Mesodermal cell (in vitro differentiated cells): ENCODE measurements around the gene ZNF554. TPM values are rescaled to one million over a fixed set of nuclear protein-coding genes. Genes with fewer than 3 reads are reported as not detected.
A peak's percentile ranks its signal among the peaks of the same experiment; 100 is the strongest.

Source experiments
- H3K27ac ChIP-seq: 2 replicates; pipeline ENCODE4 v1.7.0; 2013; ENCODE audit warnings: mild to moderate bottlenecking, low read depth, low read length, moderate library complexity; ENCODE audit not compliant: severe bottlenecking
- H3K36me3 ChIP-seq: 2 replicates; pipeline ENCODE4 v1.7.1; 2013; ENCODE audit warnings: mild to moderate bottlenecking, low read length, moderate library complexity; ENCODE audit not compliant: control insufficient read depth, insufficient read depth
- H3K4me1 ChIP-seq: one replicate; pipeline ENCODE4 v1.7.1; 2013; ENCODE audit warnings: mild to moderate bottlenecking, low read length; ENCODE audit not compliant: insufficient read depth, control insufficient read depth, poor library complexity, severe bottlenecking
- H3K4me3 ChIP-seq: 2 replicates; pipeline ENCODE4 v1.7.0; 2013; ENCODE audit warnings: low read length, control low read depth, mild to moderate bottlenecking; ENCODE audit not compliant: insufficient read depth, poor library complexity, severe bottlenecking; ENCODE audit errors: extremely low read depth
- H3K9me3 ChIP-seq: 2 replicates; pipeline ENCODE4 v1.7.1; 2013; ENCODE audit warnings: mild to moderate bottlenecking, low read length, moderate library complexity; ENCODE audit not compliant: control insufficient read depth
- WGBS, 2 experiments: methylation state at CpG; one replicate each; pipeline ENCODE4 v1.1.5; 2013; ENCODE audit warnings: missing lambda C conversion rate in 2 of 2; ENCODE audit not compliant: insufficient coverage in 2 of 2; 5-methylcytosine and 5-hydroxymethylcytosine counted together
- polyA plus RNA-seq, 2 experiments: library from polyadenylated mRNA; stranded (reverse); fragments of 50-300 nt; gene quantifications; one replicate each; pipeline ENCODE4 v1.2.3, GENCODE V29; 2013

ZNF554 gene
- polyA plus RNA-seq (2013, experiment 1 of 2): 5.1 TPM
- 5.1 TPM for polyA plus RNA-seq (2013, experiment 2 of 2)

DNA sequence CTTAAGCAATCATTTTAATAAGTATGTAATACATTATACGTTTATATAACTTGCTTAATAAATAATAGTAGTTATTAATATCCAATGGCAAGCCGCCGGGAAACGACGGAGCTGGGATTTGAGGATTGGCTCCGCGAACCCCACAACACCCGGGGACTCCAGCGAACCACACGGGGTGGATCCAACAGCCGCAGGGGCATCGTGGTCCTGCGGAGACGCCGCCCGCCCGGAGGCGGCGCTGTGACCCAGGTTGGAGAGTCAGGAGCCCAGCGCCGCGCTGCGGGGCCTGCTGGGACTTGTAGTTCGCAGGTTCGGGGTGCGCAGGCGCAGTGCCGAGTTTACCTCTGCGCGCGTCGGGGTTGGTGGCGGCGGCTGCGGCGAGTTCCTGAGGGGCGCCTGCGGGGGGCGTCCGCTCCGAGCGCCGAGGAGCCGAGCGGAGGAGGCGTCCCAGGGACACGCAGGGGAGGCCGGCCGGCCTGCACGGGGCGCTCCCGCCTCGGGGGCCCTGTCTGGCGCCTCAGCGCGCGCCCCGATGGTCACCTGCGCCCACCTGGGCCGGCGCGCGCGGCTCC is at the start of gene ZNF554:
TSS of gene ZNF554 (plus strand) at position 329 of the 572 bp plus-strand sequence. CDS start at position 533, 204 bp downstream.
- Histone ChIP-seq H3K9me3 (peaks cover 5% of the 10 kb centered on the region), H3K27ac (no peak within 1 kb of the TSS), H3K4me1 (no peaks in the 10 kb centered on the region), H3K36me3 (peaks cover 15% of the 10 kb centered on the region), H3K4me3 (peak within 1 kb of the TSS; percentile 72)
- 0 to 1% methylated on average over 31 to 62 of the region's 64 CpGs for WGBS, 2 experiments

GRCh38 chr19:2770055-2771013 is 49.3 kb upstream of the ZNF554 start:
- WGBS, 2 experiments: 94 to 95% methylated on average over 39 to 40 of the region's 40 CpGs
- Histone ChIP-seq H3K27ac (no peak overlapping the region), H3K9me3 (no peaks in the 10 kb centered on the region), H3K36me3 (peaks cover 58% of the 10 kb centered on the region), H3K4me3 (no peak overlapping the region), H3K4me1 (peaks cover 2% of the 10 kb centered on the region)

DNA sequence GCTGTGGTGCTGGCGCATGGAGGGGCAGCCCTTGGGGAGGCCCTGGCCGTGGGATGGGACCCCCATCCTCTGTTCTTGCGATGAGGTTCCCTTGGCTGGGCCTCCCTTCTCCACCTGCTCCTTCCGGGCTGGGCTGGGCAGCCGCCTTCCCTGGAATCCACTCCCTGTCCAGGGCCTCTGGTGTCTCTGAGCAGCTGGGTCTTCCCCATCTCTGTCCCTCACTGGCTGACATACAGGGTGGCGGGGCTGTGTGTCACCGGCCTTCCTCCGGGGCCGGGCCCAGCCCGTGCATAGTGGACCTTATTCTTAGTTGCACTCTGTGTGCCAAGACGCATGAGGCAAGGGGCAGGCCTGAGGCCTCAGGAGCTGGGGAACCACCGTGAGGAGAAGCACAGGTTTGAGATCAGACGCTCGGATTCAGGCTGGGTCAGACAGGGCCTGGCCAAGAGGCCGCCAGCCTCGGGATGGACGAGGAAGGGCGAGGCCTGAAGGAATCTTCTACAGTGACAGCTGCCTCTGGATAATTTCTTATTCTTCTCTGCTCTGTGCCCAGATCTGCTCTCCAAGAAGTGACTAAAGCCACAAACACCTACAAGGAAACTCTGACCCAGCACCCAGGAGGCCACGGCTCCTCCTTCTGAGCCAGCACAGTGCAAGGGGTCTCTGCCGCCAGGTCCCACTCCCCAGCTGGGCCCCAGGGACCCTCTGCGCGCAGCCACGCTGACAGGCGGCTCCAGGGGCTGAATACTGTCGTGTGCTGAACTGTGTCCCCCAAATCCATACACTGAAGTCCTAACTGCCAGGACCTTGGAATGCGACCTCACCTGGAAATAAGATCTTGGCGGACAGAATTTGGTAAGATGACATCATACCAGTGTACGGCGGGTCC is 47.6 kb upstream of the ZNF554 start:
- Histone ChIP-seq H3K4me3 (no peak overlapping the region), H3K9me3 (no peaks in the 10 kb centered on the region), H3K4me1 (peaks cover 4% of the 10 kb centered on the region), H3K36me3 (peaks cover 59% of the 10 kb centered on the region), H3K27ac (peak overlapping the region; percentile 23)
- 93 to 94% methylated on average over 28 to 29 of the region's 29 CpGs for WGBS, 2 experiments

GRCh38 chr19:2774083-2774679 is 45.5 kb upstream of the ZNF554 start:
- 94 to 97% methylated on average over 28 to 32 of the region's 32 CpGs for WGBS, 2 experiments
- H3K36me3 ChIP-seq: peaks cover 61% of the 10 kb centered on the region
- no peaks in the 10 kb centered on the region for H3K9me3 ChIP-seq
- H3K4me1 ChIP-seq: peaks cover 4% of the 10 kb centered on the region
- H3K4me3 ChIP-seq: no peak overlapping the region
- peak overlapping the region; percentile 29 for H3K27ac ChIP-seq

DNA sequence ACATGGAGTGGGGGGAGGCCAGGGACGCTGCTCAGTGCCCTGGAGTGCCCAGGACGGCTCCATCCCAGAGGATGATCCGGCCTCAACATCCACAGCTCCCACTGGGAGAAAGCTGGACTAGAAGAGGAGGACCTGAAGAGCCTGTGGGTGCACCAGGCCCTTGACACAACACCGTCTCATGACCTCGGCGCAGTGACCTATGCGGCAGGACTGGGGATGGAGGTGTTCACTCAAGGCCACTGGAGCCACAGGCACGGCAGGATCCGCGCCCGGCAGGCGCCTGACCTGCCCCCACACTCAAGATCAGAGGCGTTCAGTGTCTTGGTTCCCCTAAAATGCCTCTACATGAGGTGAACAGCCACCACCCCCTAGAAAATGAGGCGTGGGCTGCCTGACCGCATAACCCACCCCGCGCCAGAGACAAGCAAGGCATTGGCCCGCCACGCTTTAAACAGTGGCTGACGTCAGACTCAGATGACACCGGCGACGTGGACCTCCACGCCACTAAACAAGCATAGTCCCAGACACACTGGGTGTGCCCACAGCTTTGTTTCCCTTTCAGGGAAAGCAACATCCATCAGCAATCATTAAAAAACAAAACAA is 44.6 kb upstream of the ZNF554 start:
- H3K27ac ChIP-seq: no peak overlapping the region
- H3K4me1 ChIP-seq: peaks cover 4% of the 10 kb centered on the region
- no peak overlapping the region for H3K4me3 ChIP-seq
- WGBS, 2 experiments: 97 to 99% methylated on average over 21 to 22 of the region's 24 CpGs
- peaks cover 63% of the 10 kb centered on the region for H3K36me3 ChIP-seq
- H3K9me3 ChIP-seq: no peaks in the 10 kb centered on the region

- Histone ChIP-seq H3K4me1 (peaks cover 4% of the 10 kb centered on the region), H3K36me3 (peaks cover 63% of the 10 kb centered on the region), H3K4me3 (no peak overlapping the region), H3K27ac (no peak overlapping the region), H3K9me3 (no peaks in the 10 kb centered on the region)
- WGBS, 2 experiments: 95 to 97% methylated on average over 27 of the region's 29 CpGs
Measured at GRCh38 chr19:2775556-2776430, 43.9 kb upstream of the ZNF554 start.

DNA sequence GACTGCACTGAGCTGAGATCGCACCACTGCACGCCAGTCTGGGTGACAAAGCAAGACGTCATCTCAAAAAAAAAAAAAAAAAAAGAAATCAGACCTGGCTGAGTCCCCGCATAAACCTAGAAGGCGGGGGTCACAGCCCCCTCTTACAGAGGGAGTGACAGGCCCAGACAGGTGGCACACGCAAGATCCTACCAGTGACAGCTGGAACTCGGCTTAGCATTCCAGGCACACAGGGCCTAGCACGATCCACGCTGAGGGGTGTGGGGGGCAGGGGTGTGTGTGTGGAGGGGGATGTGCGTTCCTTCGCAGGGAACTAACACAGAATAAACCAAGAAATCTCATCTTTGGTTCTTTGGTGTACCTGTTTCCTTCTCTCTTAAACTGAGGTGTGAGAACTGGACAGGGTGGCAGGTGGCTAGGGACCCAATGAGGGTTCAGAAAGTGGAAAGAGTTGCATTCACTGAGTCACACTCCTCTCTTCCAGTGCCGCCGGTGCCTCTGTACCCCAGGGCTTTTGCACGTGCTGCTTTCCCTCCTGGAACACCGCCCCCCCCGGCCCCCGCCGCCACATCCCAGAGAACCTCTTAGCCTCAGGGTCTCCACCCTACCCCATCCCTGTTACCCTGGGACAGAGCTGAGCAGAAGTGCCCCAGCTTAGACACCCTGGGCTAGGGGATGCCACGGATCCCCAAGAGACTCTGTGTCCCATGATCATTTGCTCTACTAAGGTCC is 41.5 kb upstream of the ZNF554 start:
- Histone ChIP-seq H3K36me3 (peaks cover 64% of the 10 kb centered on the region), H3K4me1 (peaks cover 12% of the 10 kb centered on the region), H3K4me3 (no peak overlapping the region), H3K27ac (no peak overlapping the region), H3K9me3 (no peaks in the 10 kb centered on the region)
- WGBS, 2 experiments: 92% methylated on average over 8 to 11 of the region's 19 CpGs

DNA sequence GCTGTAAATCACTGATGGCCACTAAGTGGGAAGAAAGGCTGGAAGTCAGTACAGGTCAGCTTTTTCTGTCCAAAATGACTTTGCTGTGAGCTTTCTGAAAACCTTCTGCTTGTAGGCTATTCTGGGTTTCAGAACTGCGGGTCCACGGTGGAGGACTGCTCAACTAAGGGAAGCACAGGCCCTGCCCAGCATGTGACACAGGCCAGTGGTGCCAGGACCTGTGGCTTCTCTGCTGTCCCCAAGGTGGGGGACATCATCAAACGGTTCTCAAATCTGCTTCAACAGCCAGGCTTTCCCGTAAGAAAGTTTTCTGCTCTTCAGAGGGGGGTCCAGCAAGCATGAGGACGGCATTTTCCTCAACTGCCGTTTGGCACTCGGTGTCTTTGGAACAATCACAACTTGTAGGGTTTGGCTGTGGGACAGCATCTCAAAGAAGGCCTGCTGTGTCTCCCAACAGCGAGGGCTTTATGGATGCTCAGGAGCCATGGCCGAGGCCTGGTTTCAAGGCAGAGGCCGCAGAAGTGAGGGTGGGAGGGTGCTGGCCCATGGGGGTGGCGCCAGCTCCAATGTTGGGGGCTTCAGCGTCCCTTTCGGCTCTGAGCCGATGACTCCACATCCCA is 40.4 kb upstream of the ZNF554 start:
- peaks cover 12% of the 10 kb centered on the region for H3K4me1 ChIP-seq
- WGBS, 2 experiments: 93 to 97% methylated on average over 13 to 14 of the region's 14 CpGs
- no peak overlapping the region for H3K27ac ChIP-seq
- H3K36me3 ChIP-seq: peaks cover 61% of the 10 kb centered on the region
- H3K9me3 ChIP-seq: peaks cover 6% of the 10 kb centered on the region
- no peak overlapping the region for H3K4me3 ChIP-seq
